Right atrium auricular region (tissue), 2 donors: Measurements from ENCODE around the gene CXCL6. TPM values are rescaled to one million over a fixed set of nuclear protein-coding genes. Genes with fewer than 3 reads are reported as not detected.

ENCODE experiments used
- DNase-seq: peaks from one replicate; pipeline ENCODE4 v3.0.0-alpha.2; 2019; ENCODE audit warnings: low spot score
- H3K27ac ChIP-seq, 2 donors: fragments of 200-600 bp; sonication (generic); 1 replicate in 1 of 2; 2 replicates in 1 of 2; pipeline ENCODE4 v1.5.1; 2016 to 2019
- H3K27me3 ChIP-seq, 2 donors: fragments of 200-600 bp; sonication (generic); one replicate each; pipeline versions ENCODE4 v1.5.1 to v1.6.0; 2017 to 2019
- H3K36me3 ChIP-seq: fragments of 200-600 bp; sonication (generic); one replicate; pipeline ENCODE4 v1.5.1; 2016
- H3K4me1 ChIP-seq, 2 donors: fragments of 200-600 bp; sonication (generic); one replicate each; pipeline versions ENCODE4 v1.5.1 to v1.6.0; 2017 to 2019
- H3K4me3 ChIP-seq, 2 donors: fragments of 200-600 bp; sonication (generic); 1 replicate in 1 of 2; 2 replicates in 1 of 2; pipeline ENCODE4 v1.5.1; 2017 to 2019; ENCODE audit warnings: mild to moderate bottlenecking in 1 of 2, moderate library complexity in 1 of 2
- H3K9me3 ChIP-seq, 2 donors: fragments of 200-600 bp; sonication (generic); one replicate each; pipeline ENCODE4 v1.5.1; 2019
- total RNA-seq, 2 donors: library from RNA; depleted of rRNA; stranded (reverse); fragments of >200 nt; gene quantifications; one replicate each; pipeline ENCODE4 v1.1.0, GENCODE V29; 2016
- TF ChIP-seq, protein P1 (sequence below), 2 donors: fragments of 200-600 bp; sonication (generic); IDR thresholded peaks; one replicate each; pipeline ENCODE4 v1.5.1; 2019; ENCODE audit warnings: antibody characterized with exemption in 2 of 2

CXCL6 gene
- total RNA-seq, 2 donors from 2014 or later = 0.44 to 2.4 TPM

DNA sequence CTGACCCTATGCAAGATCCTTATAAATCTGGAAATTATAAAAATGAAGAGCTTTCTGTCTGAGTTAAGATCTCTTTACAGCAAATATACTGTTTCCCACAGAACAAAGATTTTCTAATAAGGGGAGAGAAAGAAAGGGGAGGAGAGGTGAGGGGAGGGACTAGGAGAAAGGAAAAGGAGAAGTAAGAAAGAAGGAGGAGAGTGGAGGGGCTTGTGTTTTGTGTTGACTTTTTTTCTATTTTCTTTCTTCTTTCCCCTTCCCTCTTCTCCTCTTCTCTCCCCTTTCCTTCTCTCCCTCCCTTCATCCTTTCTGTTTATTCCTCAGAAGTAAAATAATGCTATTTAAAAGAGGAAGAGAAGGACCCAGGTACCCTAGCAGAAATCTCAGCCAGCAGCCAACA lies 6.2 kb downstream of the CXCL6 start:
- H3K4me1 ChIP-seq = no peaks in the 10 kb centered on the region
- H3K4me3 ChIP-seq = no peak overlapping the region
- TF ChIP-seq, protein P1, sequence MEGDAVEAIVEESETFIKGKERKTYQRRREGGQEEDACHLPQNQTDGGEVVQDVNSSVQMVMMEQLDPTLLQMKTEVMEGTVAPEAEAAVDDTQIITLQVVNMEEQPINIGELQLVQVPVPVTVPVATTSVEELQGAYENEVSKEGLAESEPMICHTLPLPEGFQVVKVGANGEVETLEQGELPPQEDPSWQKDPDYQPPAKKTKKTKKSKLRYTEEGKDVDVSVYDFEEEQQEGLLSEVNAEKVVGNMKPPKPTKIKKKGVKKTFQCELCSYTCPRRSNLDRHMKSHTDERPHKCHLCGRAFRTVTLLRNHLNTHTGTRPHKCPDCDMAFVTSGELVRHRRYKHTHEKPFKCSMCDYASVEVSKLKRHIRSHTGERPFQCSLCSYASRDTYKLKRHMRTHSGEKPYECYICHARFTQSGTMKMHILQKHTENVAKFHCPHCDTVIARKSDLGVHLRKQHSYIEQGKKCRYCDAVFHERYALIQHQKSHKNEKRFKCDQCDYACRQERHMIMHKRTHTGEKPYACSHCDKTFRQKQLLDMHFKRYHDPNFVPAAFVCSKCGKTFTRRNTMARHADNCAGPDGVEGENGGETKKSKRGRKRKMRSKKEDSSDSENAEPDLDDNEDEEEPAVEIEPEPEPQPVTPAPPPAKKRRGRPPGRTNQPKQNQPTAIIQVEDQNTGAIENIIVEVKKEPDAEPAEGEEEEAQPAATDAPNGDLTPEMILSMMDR (IDR thresholded peaks at IDR 0.05) = no peak

DNA sequence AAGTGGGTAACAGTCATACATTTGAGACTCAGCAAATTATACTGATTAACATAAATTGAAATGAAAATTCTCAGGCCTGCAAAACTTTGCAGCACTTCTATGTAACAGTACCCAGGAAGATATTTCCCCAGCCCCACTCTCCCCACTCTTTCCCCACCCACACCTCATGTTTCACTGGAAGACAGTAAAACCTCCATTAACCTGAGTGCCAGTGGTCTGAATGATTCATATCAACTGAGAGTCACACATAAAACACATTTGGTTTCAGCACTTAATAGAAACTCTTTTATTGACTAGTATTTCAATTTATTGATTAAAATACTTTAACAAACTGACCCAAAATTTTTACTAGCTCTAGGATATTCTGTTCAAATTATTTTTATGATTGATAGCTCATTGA lies 6.9 kb downstream of the CXCL6 start:
- Histone ChIP-seq H3K4me1 (no peaks in the 10 kb centered on the region), H3K36me3 (no peaks in the 10 kb centered on the region), H3K9me3 (no peaks in the 10 kb centered on the region), H3K4me3 (no peak overlapping the region), H3K27ac (no peak overlapping the region), H3K27me3 (no peaks in the 10 kb centered on the region)
- DNase-seq = no peak
- TF ChIP-seq, protein P1 (IDR thresholded peaks at IDR 0.05) = no peak

More for the DNA sequence above, 6.2 kb downstream of the CXCL6 start:
- H3K9me3 ChIP-seq = no peaks in the 10 kb centered on the region
- no peaks in the 10 kb centered on the region for H3K36me3 ChIP-seq
- DNase-seq = no peak
- no peaks in the 10 kb centered on the region for H3K27me3 ChIP-seq
- H3K27ac ChIP-seq = no peak overlapping the region

DNA sequence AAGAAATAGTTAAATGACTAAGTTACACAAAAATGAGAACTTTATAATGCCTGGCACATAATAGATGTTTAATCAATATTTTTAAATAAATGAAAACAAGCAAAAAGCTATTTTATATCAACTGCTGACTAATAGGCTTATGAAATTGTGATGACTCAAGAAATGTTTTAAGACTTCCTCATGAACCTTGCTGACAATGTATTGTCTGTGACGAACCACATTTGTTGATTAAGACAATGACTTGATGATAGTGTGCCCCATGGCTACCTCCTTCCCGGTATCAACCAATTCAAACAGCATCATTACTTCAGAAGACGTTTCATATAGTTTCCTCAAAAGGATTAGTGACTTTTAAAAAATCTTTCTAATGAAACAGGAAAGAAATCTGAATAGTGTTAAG lies 7.9 kb downstream of the CXCL6 start:
- H3K4me1 ChIP-seq = no peaks in the 10 kb centered on the region
- H3K36me3 ChIP-seq = no peaks in the 10 kb centered on the region
- no peak for DNase-seq
- no peaks in the 10 kb centered on the region for H3K27me3 ChIP-seq
- no peak overlapping the region for H3K27ac ChIP-seq
- no peaks in the 10 kb centered on the region for H3K9me3 ChIP-seq
- no peak overlapping the region for H3K4me3 ChIP-seq
- TF ChIP-seq, protein P1 (IDR thresholded peaks at IDR 0.05) = no peak

DNA sequence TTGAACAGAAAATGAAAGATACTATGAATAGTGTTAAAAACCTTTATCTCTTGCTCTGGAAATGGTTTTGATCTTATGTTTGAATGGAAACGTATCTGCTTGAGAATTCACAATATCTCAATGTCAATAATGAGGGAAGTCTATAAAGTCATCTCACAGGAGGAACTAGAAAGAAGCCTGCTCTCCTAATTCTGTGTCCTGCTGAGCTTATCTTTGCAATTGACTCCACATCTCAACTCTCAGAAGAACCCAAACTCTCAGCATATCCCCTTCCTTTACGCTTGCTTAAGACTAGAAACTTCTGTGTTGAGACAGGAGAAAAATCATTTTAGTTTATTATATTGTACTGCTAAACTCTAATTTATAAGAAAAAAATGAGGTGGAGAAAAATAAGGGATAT lies 8.3 kb downstream of the CXCL6 start:
- no peaks in the 10 kb centered on the region for H3K27me3 ChIP-seq
- H3K27ac ChIP-seq = no peak overlapping the region
- TF ChIP-seq, protein P1 (IDR thresholded peaks at IDR 0.05) = no peak
- H3K4me3 ChIP-seq = no peak overlapping the region
- H3K4me1 ChIP-seq = no peaks in the 10 kb centered on the region
- DNase-seq = no peak
- H3K9me3 ChIP-seq = no peaks in the 10 kb centered on the region
- no peaks in the 10 kb centered on the region for H3K36me3 ChIP-seq

DNA sequence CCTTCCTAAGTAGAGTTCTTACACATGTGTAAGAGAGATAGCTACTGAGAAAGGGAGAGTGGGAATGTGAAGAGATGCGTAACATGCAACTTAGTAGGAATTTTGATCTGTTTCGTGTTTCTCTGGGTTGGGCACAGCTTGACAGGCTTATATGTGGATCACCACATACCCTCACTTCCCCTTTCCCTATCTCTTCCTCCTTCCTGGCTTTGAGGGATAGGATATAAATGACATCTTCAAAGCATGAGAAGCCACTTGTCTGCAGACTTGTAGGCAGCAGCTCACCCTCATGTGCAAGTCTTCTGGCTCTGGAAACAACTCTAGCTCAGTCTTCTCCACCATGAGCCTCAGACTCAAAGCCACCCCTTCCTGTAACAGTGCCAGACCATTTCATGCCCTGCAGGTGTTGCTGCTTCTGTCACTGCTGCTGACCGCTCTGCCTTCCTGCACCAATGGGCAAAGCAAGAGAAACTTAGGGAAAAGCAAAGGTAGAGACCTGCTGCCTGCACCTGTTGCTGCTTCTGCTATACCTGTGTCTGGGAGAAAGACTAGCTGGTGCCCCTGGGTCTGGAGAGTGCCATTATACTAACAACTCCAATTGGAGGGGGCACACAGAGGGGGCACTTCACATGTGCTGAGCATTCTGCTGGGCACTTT lies 11.2 kb downstream of the CXCL6 start:
- Histone ChIP-seq H3K27ac (no peak overlapping the region), H3K4me3 (no peak overlapping the region), H3K36me3 (no peaks in the 10 kb centered on the region), H3K9me3 (no peaks in the 10 kb centered on the region), H3K27me3 (no peaks in the 10 kb centered on the region), H3K4me1 (no peaks in the 10 kb centered on the region)
- TF ChIP-seq, protein P1 (IDR thresholded peaks at IDR 0.05) = no peak
- no peak for DNase-seq

DNA sequence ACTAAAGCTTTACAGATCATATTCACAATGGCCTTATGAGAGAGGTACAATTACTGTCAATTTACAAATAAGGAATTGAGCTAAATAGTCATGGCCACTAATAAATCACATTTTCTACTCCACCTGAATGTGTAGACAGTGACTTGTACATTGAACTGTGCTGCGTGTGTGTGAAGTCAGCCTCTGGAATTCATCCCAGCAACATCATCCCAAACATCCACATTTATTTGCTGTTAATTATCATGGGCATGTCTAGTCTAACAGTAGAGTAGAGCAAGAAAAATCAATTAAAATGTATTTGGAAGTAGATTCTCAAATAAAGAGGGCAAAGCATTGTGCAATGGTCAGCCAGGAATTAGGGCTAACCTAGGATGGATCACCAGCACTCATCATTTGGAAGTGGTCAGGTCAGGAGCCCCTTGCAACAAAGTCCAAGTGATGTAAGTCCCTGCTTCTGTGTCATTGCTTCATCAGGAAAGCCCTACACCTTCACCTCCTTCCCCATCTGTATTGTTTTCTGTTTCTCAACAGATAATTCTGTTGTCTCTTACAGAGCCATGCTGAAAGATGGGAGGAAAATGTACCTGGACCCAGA lies 11.8 kb downstream of the CXCL6 start:
- no peak overlapping the region for H3K4me3 ChIP-seq
- TF ChIP-seq, protein P1 (IDR thresholded peaks at IDR 0.05) = no peak
- no peaks in the 10 kb centered on the region for H3K27me3 ChIP-seq
- H3K27ac ChIP-seq = no peak overlapping the region
- no peaks in the 10 kb centered on the region for H3K4me1 ChIP-seq
- no peaks in the 10 kb centered on the region for H3K9me3 ChIP-seq
- no peak for DNase-seq
- no peaks in the 10 kb centered on the region for H3K36me3 ChIP-seq
